Neural cell (in vitro differentiated cells): ENCODE measurements around the gene STK32B. TPM values are rescaled to one million over a fixed set of nuclear protein-coding genes. Genes with fewer than 3 reads are reported as not detected.

ENCODE experiments used
- H2AFZ ChIP-seq: fragments of 200-600, 300-800 bp; sonication (generic), shearing (Covaris generic); 2 replicates; pipeline ENCODE4 v1.6.0; 2014; ENCODE audit warnings: low read depth, mild to moderate bottlenecking, antibody characterized with exemption, low read length, moderate library complexity
- H3F3A ChIP-seq: fragments of 200-600 bp; shearing (Covaris generic); 2 replicates; pipeline ENCODE4 v1.6.1; 2016; ENCODE audit warnings: mild to moderate bottlenecking, moderate library complexity, mixed read lengths, antibody characterized with exemption, low read length; ENCODE audit not compliant: insufficient read depth, poor library complexity, severe bottlenecking
- H3K27ac ChIP-seq: fragments of 200-600, 300-800 bp; sonication (generic), shearing (Covaris generic); 2 replicates; pipeline ENCODE4 v1.5.1; 2014; ENCODE audit warnings: mild to moderate bottlenecking, low read length, moderate library complexity
- H3K27me3 ChIP-seq: fragments of 300-800, 200-600 bp; sonication (generic), shearing (Covaris generic); 2 replicates; pipeline ENCODE4 v1.6.0; 2014; ENCODE audit warnings: mild to moderate bottlenecking, low read depth, low read length, moderate library complexity; ENCODE audit not compliant: insufficient read depth
- H3K36me3 ChIP-seq: fragments of 300-800, 200-600 bp; sonication (generic), shearing (Covaris generic); 2 replicates; pipeline ENCODE4 v1.5.1; 2014; ENCODE audit warnings: mild to moderate bottlenecking, antibody characterized with exemption, low read length, moderate library complexity; ENCODE audit not compliant: insufficient read depth
- H3K4me2 ChIP-seq: fragments of 300-800, 200-600 bp; sonication (generic), shearing (Covaris generic); 2 replicates; pipeline ENCODE4 v1.6.0; 2014; ENCODE audit warnings: mild to moderate bottlenecking, low read length
- H3K4me3 ChIP-seq: fragments of 300-800, 200-600 bp; sonication (generic), shearing (Covaris generic); 2 replicates; pipeline ENCODE4 v1.5.1; 2014; ENCODE audit warnings: mild to moderate bottlenecking, low read length, moderate library complexity
- H3K79me2 ChIP-seq: fragments of 200-600 bp; shearing (Covaris generic); replicated peaks from 2 replicates; pipeline ENCODE4 v1.6.0; 2014; ENCODE audit warnings: mild to moderate bottlenecking, low read length, moderate library complexity; ENCODE audit not compliant: insufficient read depth
- H3K9ac ChIP-seq: fragments of 300-800, 200-600 bp; sonication (generic), shearing (Covaris generic); 2 replicates; pipeline ENCODE4 v1.6.1; 2016; ENCODE audit warnings: mild to moderate bottlenecking, low read length, mixed read lengths
- H3K9me2 ChIP-seq: fragments of 200-600 bp; shearing (Covaris generic); 2 replicates; pipeline ENCODE4 v1.6.1; 2016; ENCODE audit warnings: mild to moderate bottlenecking, low read length, mixed read lengths; ENCODE audit not compliant: insufficient read depth
- H3K9me3 ChIP-seq: fragments of 200-600, 300-800 bp; sonication (generic), shearing (Covaris generic); 2 replicates; pipeline ENCODE4 v1.6.1; 2016; ENCODE audit warnings: mild to moderate bottlenecking, mixed run types, low read length, moderate library complexity, mixed read lengths
- H4K20me1 ChIP-seq: fragments of 200-600 bp; shearing (Covaris generic); 2 replicates; pipeline ENCODE4 v1.6.1; 2016; ENCODE audit warnings: mild to moderate bottlenecking, mixed run types; ENCODE audit not compliant: insufficient read depth
- CTCF ChIP-seq: fragments of 450-650 bp; IDR thresholded peaks from 2 replicates; pipeline ENCODE4 v1.5.1; 2014; ENCODE audit warnings: antibody characterized with exemption, mild to moderate bottlenecking, moderate library complexity; ENCODE audit not compliant: poor library complexity, severe bottlenecking
- EP300 ChIP-seq: fragments of 450-650 bp; conservative IDR thresholded peaks from 2 replicates; pipeline ENCODE4 v1.6.1; 2014; ENCODE audit warnings: antibody characterized with exemption, mild to moderate bottlenecking, moderate library complexity; ENCODE audit not compliant: poor library complexity, severe bottlenecking
- EZH2 ChIP-seq: fragments of 200-600, 300-800 bp; shearing (Covaris generic), sonication (generic); IDR thresholded peaks from 2 replicates; pipeline ENCODE4 v1.6.1; 2014; ENCODE audit warnings: antibody characterized with exemption, low read length, borderline replicate concordance, mild to moderate bottlenecking; ENCODE audit not compliant: insufficient read depth, poor library complexity, severe bottlenecking
- MXI1 ChIP-seq: fragments of 450-650 bp; conservative IDR thresholded peaks from 2 replicates; pipeline ENCODE4 v1.6.1; 2014; ENCODE audit warnings: antibody characterized with exemption, mild to moderate bottlenecking; ENCODE audit not compliant: poor library complexity, severe bottlenecking
- POLR2AphosphoS5 ChIP-seq: IDR thresholded peaks from 2 replicates; pipeline ENCODE4 v1.6.1; 2012
- RAD21 ChIP-seq: fragments of 450-650 bp; conservative IDR thresholded peaks from 2 replicates; pipeline ENCODE4 v1.6.1; 2014; ENCODE audit warnings: antibody characterized with exemption, mild to moderate bottlenecking, moderate library complexity
- REST ChIP-seq: IDR thresholded peaks from 2 replicates; pipeline ENCODE4 v1.6.1; 2012; ENCODE audit warnings: borderline replicate concordance
- SMC3 ChIP-seq: fragments of 450-650 bp; conservative IDR thresholded peaks from 2 replicates; pipeline ENCODE4 v1.6.1; 2014; ENCODE audit warnings: antibody characterized with exemption, mild to moderate bottlenecking, moderate library complexity; ENCODE audit not compliant: poor library complexity
- TAF1 ChIP-seq: IDR thresholded peaks from 2 replicates; pipeline ENCODE4 v1.6.1; 2012; ENCODE audit warnings: low read depth
- polyA plus RNA-seq: library from polyadenylated mRNA; depleted of rRNA; stranded (reverse); fragments of >200 nt; gene quantifications from 2 replicates; pipeline ENCODE4 v1.2.3, GENCODE V29; 2014

STK32B gene
- polyA plus RNA-seq, 1 donor from 2014 or later = 42.8 TPM

GRCh38 chr4:5261866-5262265 lies 210.6 kb downstream of the STK32B start:
- Histone ChIP-seq H3K4me2 (no peak overlapping the region), H3K9me2 (no peaks in the 10 kb centered on the region), H3K27ac (no peak overlapping the region), H3K36me3 (no peaks in the 10 kb centered on the region), H3K9ac (no peak overlapping the region), H3K4me3 (no peak overlapping the region), H4K20me1 (no peaks in the 10 kb centered on the region), H3F3A (no peaks in the 10 kb centered on the region), H3K9me3 (no peaks in the 10 kb centered on the region), H3K27me3 (no peaks in the 10 kb centered on the region), H3K79me2 (no peaks in the 10 kb centered on the region), H2AFZ (no peak overlapping the region)
- no peak for TF ChIP-seq MXI1
- no peak for TF ChIP-seq POLR2AphosphoS5
- TF ChIP-seq CTCF = no peak
- no peak for TF ChIP-seq TAF1
- TF ChIP-seq EZH2 = no peak
- TF ChIP-seq REST = no peak
- TF ChIP-seq SMC3 = no peak
- no peak for TF ChIP-seq RAD21
- TF ChIP-seq EP300 = no peak

GRCh38 chr4:5266991-5267390 lies 215.7 kb downstream of the STK32B start:
- Histone ChIP-seq H3K9me2 (no peaks in the 10 kb centered on the region), H3K27ac (no peak overlapping the region), H3K9ac (no peak overlapping the region), H3K9me3 (no peaks in the 10 kb centered on the region), H3K79me2 (no peaks in the 10 kb centered on the region), H4K20me1 (no peaks in the 10 kb centered on the region), H3K36me3 (no peaks in the 10 kb centered on the region), H3K4me2 (no peak overlapping the region), H3K27me3 (no peaks in the 10 kb centered on the region), H2AFZ (no peak overlapping the region), H3F3A (no peaks in the 10 kb centered on the region), H3K4me3 (no peak overlapping the region)
- TF ChIP-seq EZH2 = no peak
- no peak for TF ChIP-seq TAF1
- no peak for TF ChIP-seq EP300
- no peak for TF ChIP-seq MXI1
- no peak for TF ChIP-seq REST
- TF ChIP-seq SMC3 = no peak
- TF ChIP-seq RAD21 = no peak
- TF ChIP-seq POLR2AphosphoS5 = no peak
- no peak for TF ChIP-seq CTCF
